ENCODE data around the gene XPO5. TPM values are rescaled to one million over a fixed set of nuclear protein-coding genes. Genes with fewer than 3 reads are reported as not detected.

XPO5 gene
- total and polyA plus RNA-seq, 9 of the 15 experiments (the other 6 are each of a cell fraction or from before 2014, with no cell fraction given): 36.0 to 170 (median 99.1) TPM

GRCh38 chr6:43570876-43571441 is 4.9 kb downstream of the XPO5 start (continued):
- TF ChIP-seq ZNF696 (CRISPR knock-in tag; conservative IDR thresholded peaks at IDR 0.05): no peak
- no peak for TF ChIP-seq PRPF4 (IDR thresholded peaks at IDR 0.05; ENCODE audit: insufficient read depth, low read depth, low read length, poor library complexity, severe bottlenecking)
- TF ChIP-seq ZBED1 (IDR thresholded peaks at IDR 0.05): no peak
- TF ChIP-seq KHSRP (IDR thresholded peaks at IDR 0.05): no peak
- TF ChIP-seq ZBTB8A (IDR thresholded peaks at IDR 0.05; ENCODE audit: partially characterized antibody): no peak

- H4K20me1 ChIP-seq (replicated peaks; ENCODE audit: control insufficient read depth, insufficient read depth, low read length): no peaks in the 10 kb centered on the region
- no peak overlapping the region for H3K27ac ChIP-seq (ENCODE audit: extremely low read depth, low read depth, low read length)
- no peaks in the 10 kb centered on the region for H3K4me1 ChIP-seq (replicated peaks in 1 of 2; ENCODE audit: control insufficient read depth in 2 of 2, insufficient read depth in 2 of 2, low read length in 2 of 2)
- H3K9me3 ChIP-seq (replicated peaks; ENCODE audit: control insufficient read depth, insufficient read depth, low read depth, low read length): no peaks in the 10 kb centered on the region
- intact Hi-C loops (cut with micrococcal nuclease) (no loop called here), in situ Hi-C loops (cut with MboI) (no loop called here)
- H3K4me3 ChIP-seq: no peak overlapping the region
- FAIRE-seq (no peak), DNase-seq (ENCODE audit: extremely low read depth in 1 of 4, low spot score in 3 of 4) (no peak), ATAC-seq (no peak; the same call in 2 of the 3 replicates)
- H3K27me3 ChIP-seq (ENCODE audit: control insufficient read depth in 2 of 2, insufficient read depth in 2 of 2, low read length in 2 of 2): no peaks in the 10 kb centered on the region
- no peak overlapping the region for H3K4me2 ChIP-seq (ENCODE audit: insufficient read depth, low read length)
- H2AFZ ChIP-seq (ENCODE audit: low read depth, low read length): no peak overlapping the region
- TSS peak; percentile 1 for BruUV-seq (replicated peaks)
- H3K36me3 ChIP-seq (ENCODE audit: control insufficient read depth, insufficient read depth, low read length): peaks cover 100% of the 10 kb centered on the region
- no peaks in the 10 kb centered on the region for H3K79me2 ChIP-seq (ENCODE audit: control insufficient read depth, insufficient read depth, low read length)
- ChIA-PET CTCF (ENCODE audit: low intra/inter-chr PET ratio) (no interaction called here), POLR2A (interaction anchor here (0.9 to 1.7 kb wide), 4 partner anchors 10 to 38 kb away, joined by 3 to 6 read pairs (median 6); no protein-coding TSS in a partner anchor)
- H3K9me1 ChIP-seq (ENCODE audit: control insufficient read depth, insufficient read depth, low read length): no peaks in the 10 kb centered on the region
- H3K9ac ChIP-seq (ENCODE audit: insufficient read depth in 1 of 2, low read depth in 2 of 2, low read length in 2 of 2): no peak overlapping the region
- no peak for TF ChIP-seq ERF (CRISPR knock-in tag; IDR thresholded peaks at IDR 0.05)
- no peak for TF ChIP-seq ZNF398 (CRISPR knock-in tag; IDR thresholded peaks at IDR 0.05)
- no peak for TF ChIP-seq ZNF699 (CRISPR knock-in tag; IDR thresholded peaks at IDR 0.05; ENCODE audit: insufficient replicate concordance)
- TF ChIP-seq CEBPG (CRISPR knock-in tag; IDR thresholded peaks at IDR 0.05): no peak
- no peak for TF ChIP-seq CEBPG (tag; conservative IDR thresholded peaks at IDR 0.05 in 1 of 2, IDR thresholded peaks at IDR 0.05 in 1 of 2)
Observed at GRCh38 chr6:43559328-43559727, 16.5 kb downstream of the XPO5 start.
